WTC11 (cell line): Measurements from ENCODE around the gene MRPL20. TPM values are rescaled to one million over a fixed set of nuclear protein-coding genes. Genes with fewer than 3 reads are reported as not detected.

Experiments used
- AFF4 ChIP-seq: sonication (generic); formaldehyde crosslinking; IDR thresholded peaks from 2 replicates; pipeline ENCODE4 v1.8.1; 2023; ENCODE audit warnings: mild to moderate bottlenecking, missing genetic modification reagents, borderline replicate concordance
- ARID4B ChIP-seq: sonication (generic); formaldehyde crosslinking; IDR thresholded peaks from 2 replicates; pipeline ENCODE4 v1.8.0; 2023; ENCODE audit warnings: missing genetic modification reagents, mild to moderate bottlenecking, borderline replicate concordance
- CREB1 ChIP-seq: sonication (generic); formaldehyde crosslinking; IDR thresholded peaks from 2 replicates; pipeline ENCODE4 v1.8.0; 2023; ENCODE audit warnings: mild to moderate bottlenecking, missing genetic modification reagents
- IRF2 ChIP-seq: sonication (generic); formaldehyde crosslinking; IDR thresholded peaks from 2 replicates; pipeline ENCODE4 v1.8.0; 2022; ENCODE audit warnings: low read depth, missing genetic modification reagents, borderline replicate concordance
- MXD4 ChIP-seq: fragments of 250-450 bp; sonication (Bioruptor Pico); IDR thresholded peaks from 2 replicates; pipeline ENCODE4 v1.8.0; 2021; ENCODE audit warnings: mild to moderate bottlenecking, moderate library complexity, borderline replicate concordance
- PRRX2 ChIP-seq: fragments of 250-450 bp; sonication (Bioruptor Pico); IDR thresholded peaks from 2 replicates; pipeline ENCODE4 v1.8.0; 2021; ENCODE audit warnings: mild to moderate bottlenecking
- SOX15 ChIP-seq: fragments of 250-450 bp; sonication (Bioruptor Pico); IDR thresholded peaks from 2 replicates; pipeline ENCODE4 v1.9.0; 2021; ENCODE audit warnings: mild to moderate bottlenecking
- SP1 ChIP-seq: sonication (generic); formaldehyde crosslinking; conservative IDR thresholded peaks from 2 replicates; pipeline ENCODE4 v1.8.1; 2022; ENCODE audit warnings: missing genetic modification reagents
- TCF7 ChIP-seq: sonication (generic); formaldehyde crosslinking; IDR thresholded peaks from 2 replicates; pipeline ENCODE4 v1.8.0; 2022; ENCODE audit warnings: mild to moderate bottlenecking, low read depth, missing genetic modification reagents, moderate library complexity
- TP53 ChIP-seq: sonication (generic); formaldehyde crosslinking; IDR thresholded peaks from 2 replicates; pipeline ENCODE4 v1.8.1; 2023; ENCODE audit warnings: mild to moderate bottlenecking, missing genetic modification reagents
- ZBTB21 ChIP-seq: sonication (generic); formaldehyde crosslinking; IDR thresholded peaks from 2 replicates; pipeline ENCODE4 v1.8.1; 2023; ENCODE audit warnings: mild to moderate bottlenecking, missing genetic modification reagents, borderline replicate concordance
- ZNF121 ChIP-seq: sonication (generic); formaldehyde crosslinking; IDR thresholded peaks from 2 replicates; pipeline ENCODE4 v1.8.0; 2023; ENCODE audit warnings: missing genetic modification reagents
- ZNF232 ChIP-seq: sonication (generic); formaldehyde crosslinking; IDR thresholded peaks from 2 replicates; pipeline ENCODE4 v1.8.0; 2022; ENCODE audit warnings: mild to moderate bottlenecking, missing genetic modification reagents
- ZNF396 ChIP-seq: fragments of 250-450 bp; sonication (Bioruptor Pico); IDR thresholded peaks from 2 replicates; pipeline ENCODE4 v1.8.0; 2021; ENCODE audit warnings: mild to moderate bottlenecking, moderate library complexity, borderline replicate concordance
- ZNF532 ChIP-seq: fragments of 250-450 bp; sonication (Bioruptor Pico); IDR thresholded peaks from 2 replicates; pipeline ENCODE4 v1.9.0; 2021; ENCODE audit warnings: mild to moderate bottlenecking, borderline replicate concordance
- total RNA-seq: library from RNA; stranded (reverse); gene quantifications from 3 replicates; pipeline ENCODE4 v1.2.3, GENCODE V29; 2021
- TF ChIP-seq, protein P1 (sequence below): sonication (generic); formaldehyde crosslinking; IDR thresholded peaks from 2 replicates; pipeline ENCODE4 v1.8.1; 2023; ENCODE audit warnings: mild to moderate bottlenecking, missing genetic modification reagents
- TF ChIP-seq, protein P2 (sequence below): sonication (generic); formaldehyde crosslinking; IDR thresholded peaks from 2 replicates; pipeline ENCODE4 v1.8.0; 2023; ENCODE audit warnings: mild to moderate bottlenecking, missing genetic modification reagents
- TF ChIP-seq, protein P3 (sequence below): fragments of 250-450 bp; sonication (Bioruptor Pico); IDR thresholded peaks from 2 replicates; pipeline ENCODE4 v1.9.0; 2021; ENCODE audit warnings: mild to moderate bottlenecking

Gene MRPL20
- total RNA-seq, 1 experiment from 2014 or later = 156 TPM

GRCh38 chr1:1406821-1407635, at the start of gene MRPL20 (continued):
- peak; percentile 82; the same call in 1 of the 2 replicates for TF ChIP-seq TCF7
- TF ChIP-seq MXD4 = no peak
- peak; percentile 97 for TF ChIP-seq ARID4B (CRISPR knock-in tag)
- TF ChIP-seq, protein P1, sequence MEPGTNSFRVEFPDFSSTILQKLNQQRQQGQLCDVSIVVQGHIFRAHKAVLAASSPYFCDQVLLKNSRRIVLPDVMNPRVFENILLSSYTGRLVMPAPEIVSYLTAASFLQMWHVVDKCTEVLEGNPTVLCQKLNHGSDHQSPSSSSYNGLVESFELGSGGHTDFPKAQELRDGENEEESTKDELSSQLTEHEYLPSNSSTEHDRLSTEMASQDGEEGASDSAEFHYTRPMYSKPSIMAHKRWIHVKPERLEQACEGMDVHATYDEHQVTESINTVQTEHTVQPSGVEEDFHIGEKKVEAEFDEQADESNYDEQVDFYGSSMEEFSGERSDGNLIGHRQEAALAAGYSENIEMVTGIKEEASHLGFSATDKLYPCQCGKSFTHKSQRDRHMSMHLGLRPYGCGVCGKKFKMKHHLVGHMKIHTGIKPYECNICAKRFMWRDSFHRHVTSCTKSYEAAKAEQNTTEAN (CRISPR knock-in tag) = peak; percentile 92
- no peak for TF ChIP-seq ZNF532 (CRISPR knock-in tag)
- TF ChIP-seq PRRX2 (CRISPR knock-in tag) = no peak
- TF ChIP-seq ZNF121 = 0 out of 2 replicates have a peak, but pooled peaks have one; percentile 13
- TF ChIP-seq SP1 (CRISPR knock-in tag) = peak; percentile 71; the same call in 1 of the 2 replicates
- peak; percentile 84 for TF ChIP-seq ZNF232 (CRISPR knock-in tag)
- TF ChIP-seq, protein P2, sequence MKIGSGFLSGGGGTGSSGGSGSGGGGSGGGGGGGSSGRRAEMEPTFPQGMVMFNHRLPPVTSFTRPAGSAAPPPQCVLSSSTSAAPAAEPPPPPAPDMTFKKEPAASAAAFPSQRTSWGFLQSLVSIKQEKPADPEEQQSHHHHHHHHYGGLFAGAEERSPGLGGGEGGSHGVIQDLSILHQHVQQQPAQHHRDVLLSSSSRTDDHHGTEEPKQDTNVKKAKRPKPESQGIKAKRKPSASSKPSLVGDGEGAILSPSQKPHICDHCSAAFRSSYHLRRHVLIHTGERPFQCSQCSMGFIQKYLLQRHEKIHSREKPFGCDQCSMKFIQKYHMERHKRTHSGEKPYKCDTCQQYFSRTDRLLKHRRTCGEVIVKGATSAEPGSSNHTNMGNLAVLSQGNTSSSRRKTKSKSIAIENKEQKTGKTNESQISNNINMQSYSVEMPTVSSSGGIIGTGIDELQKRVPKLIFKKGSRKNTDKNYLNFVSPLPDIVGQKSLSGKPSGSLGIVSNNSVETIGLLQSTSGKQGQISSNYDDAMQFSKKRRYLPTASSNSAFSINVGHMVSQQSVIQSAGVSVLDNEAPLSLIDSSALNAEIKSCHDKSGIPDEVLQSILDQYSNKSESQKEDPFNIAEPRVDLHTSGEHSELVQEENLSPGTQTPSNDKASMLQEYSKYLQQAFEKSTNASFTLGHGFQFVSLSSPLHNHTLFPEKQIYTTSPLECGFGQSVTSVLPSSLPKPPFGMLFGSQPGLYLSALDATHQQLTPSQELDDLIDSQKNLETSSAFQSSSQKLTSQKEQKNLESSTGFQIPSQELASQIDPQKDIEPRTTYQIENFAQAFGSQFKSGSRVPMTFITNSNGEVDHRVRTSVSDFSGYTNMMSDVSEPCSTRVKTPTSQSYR (CRISPR knock-in tag) = no peak; the same call in 1 of the 2 replicates
- 0 out of 2 replicates have a peak, but pooled peaks have one; percentile 51 for TF ChIP-seq IRF2 (CRISPR knock-in tag)
- TF ChIP-seq TP53 (CRISPR knock-in tag) = no peak
- TF ChIP-seq, protein P3, sequence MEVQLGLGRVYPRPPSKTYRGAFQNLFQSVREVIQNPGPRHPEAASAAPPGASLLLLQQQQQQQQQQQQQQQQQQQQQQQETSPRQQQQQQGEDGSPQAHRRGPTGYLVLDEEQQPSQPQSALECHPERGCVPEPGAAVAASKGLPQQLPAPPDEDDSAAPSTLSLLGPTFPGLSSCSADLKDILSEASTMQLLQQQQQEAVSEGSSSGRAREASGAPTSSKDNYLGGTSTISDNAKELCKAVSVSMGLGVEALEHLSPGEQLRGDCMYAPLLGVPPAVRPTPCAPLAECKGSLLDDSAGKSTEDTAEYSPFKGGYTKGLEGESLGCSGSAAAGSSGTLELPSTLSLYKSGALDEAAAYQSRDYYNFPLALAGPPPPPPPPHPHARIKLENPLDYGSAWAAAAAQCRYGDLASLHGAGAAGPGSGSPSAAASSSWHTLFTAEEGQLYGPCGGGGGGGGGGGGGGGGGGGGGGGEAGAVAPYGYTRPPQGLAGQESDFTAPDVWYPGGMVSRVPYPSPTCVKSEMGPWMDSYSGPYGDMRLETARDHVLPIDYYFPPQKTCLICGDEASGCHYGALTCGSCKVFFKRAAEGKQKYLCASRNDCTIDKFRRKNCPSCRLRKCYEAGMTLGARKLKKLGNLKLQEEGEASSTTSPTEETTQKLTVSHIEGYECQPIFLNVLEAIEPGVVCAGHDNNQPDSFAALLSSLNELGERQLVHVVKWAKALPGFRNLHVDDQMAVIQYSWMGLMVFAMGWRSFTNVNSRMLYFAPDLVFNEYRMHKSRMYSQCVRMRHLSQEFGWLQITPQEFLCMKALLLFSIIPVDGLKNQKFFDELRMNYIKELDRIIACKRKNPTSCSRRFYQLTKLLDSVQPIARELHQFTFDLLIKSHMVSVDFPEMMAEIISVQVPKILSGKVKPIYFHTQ (CRISPR knock-in tag) = no peak
- no peak for TF ChIP-seq SOX15 (CRISPR knock-in tag)
- TF ChIP-seq ZBTB21 (CRISPR knock-in tag) = no peak
- TF ChIP-seq ZNF396 (CRISPR knock-in tag) = no peak
- no peak; the same call in 1 of the 2 replicates for TF ChIP-seq CREB1 (CRISPR knock-in tag)
- no peak for TF ChIP-seq AFF4 (CRISPR knock-in tag)
